Measurements from ENCODE around the gene VIL1. TPM values are rescaled to one million over a fixed set of nuclear protein-coding genes. Genes with fewer than 3 reads are reported as not detected.

VIL1 gene
- total and polyA plus RNA-seq, 9 of the 15 experiments (the other 6 are each of a cell fraction or from before 2014, with no cell fraction given): 0.51 to 2.7 (median 1.2) TPM

GRCh38 chr2:218399391-218400166, 19.3 kb upstream of the VIL1 start, which contains the start of gene CTDSP1 (continued):
- TF ChIP-seq ZNF224 (CRISPR knock-in tag; IDR thresholded peaks at IDR 0.05): no peak
- TF ChIP-seq, protein P1, sequence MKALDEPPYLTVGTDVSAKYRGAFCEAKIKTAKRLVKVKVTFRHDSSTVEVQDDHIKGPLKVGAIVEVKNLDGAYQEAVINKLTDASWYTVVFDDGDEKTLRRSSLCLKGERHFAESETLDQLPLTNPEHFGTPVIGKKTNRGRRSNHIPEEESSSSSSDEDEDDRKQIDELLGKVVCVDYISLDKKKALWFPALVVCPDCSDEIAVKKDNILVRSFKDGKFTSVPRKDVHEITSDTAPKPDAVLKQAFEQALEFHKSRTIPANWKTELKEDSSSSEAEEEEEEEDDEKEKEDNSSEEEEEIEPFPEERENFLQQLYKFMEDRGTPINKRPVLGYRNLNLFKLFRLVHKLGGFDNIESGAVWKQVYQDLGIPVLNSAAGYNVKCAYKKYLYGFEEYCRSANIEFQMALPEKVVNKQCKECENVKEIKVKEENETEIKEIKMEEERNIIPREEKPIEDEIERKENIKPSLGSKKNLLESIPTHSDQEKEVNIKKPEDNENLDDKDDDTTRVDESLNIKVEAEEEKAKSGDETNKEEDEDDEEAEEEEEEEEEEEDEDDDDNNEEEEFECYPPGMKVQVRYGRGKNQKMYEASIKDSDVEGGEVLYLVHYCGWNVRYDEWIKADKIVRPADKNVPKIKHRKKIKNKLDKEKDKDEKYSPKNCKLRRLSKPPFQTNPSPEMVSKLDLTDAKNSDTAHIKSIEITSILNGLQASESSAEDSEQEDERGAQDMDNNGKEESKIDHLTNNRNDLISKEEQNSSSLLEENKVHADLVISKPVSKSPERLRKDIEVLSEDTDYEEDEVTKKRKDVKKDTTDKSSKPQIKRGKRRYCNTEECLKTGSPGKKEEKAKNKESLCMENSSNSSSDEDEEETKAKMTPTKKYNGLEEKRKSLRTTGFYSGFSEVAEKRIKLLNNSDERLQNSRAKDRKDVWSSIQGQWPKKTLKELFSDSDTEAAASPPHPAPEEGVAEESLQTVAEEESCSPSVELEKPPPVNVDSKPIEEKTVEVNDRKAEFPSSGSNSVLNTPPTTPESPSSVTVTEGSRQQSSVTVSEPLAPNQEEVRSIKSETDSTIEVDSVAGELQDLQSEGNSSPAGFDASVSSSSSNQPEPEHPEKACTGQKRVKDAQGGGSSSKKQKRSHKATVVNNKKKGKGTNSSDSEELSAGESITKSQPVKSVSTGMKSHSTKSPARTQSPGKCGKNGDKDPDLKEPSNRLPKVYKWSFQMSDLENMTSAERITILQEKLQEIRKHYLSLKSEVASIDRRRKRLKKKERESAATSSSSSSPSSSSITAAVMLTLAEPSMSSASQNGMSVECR (CRISPR knock-in tag; IDR thresholded peaks at IDR 0.05): peak; percentile 48; the same call in 1 of the 2 replicates
- TF ChIP-seq SOX6 (IDR thresholded peaks at IDR 0.05): 0 out of 2 replicates have a peak, but pooled peaks have one; percentile 15
- TF ChIP-seq ATF7 (IDR thresholded peaks at IDR 0.05): peak; percentile 50; the same call in 1 of the 2 replicates
- TF ChIP-seq ZFX (CRISPR knock-in tag; IDR thresholded peaks at IDR 0.05): peak; percentile 19
- TF ChIP-seq ZNF77 (CRISPR knock-in tag; IDR thresholded peaks at IDR 0.05): no peak
- TF ChIP-seq ZBTB17 (CRISPR knock-in tag; IDR thresholded peaks at IDR 0.05): peak; percentile 93
- no peak for TF ChIP-seq ESRRB (CRISPR knock-in tag; IDR thresholded peaks at IDR 0.05; ENCODE audit: borderline replicate concordance)
- TF ChIP-seq TFAP4 (CRISPR knock-in tag; IDR thresholded peaks at IDR 0.05; ENCODE audit: borderline replicate concordance): peak; percentile 70; the same call in 1 of the 2 replicates
- TF ChIP-seq CTCF (IDR thresholded peaks at IDR 0.05 in 2 of 3, conservative IDR thresholded peaks at IDR 0.05 in 1 of 3; ENCODE audit: insufficient read depth in 2 of 3, low read depth in 1 of 3, low read length in 3 of 3): peak in 2 of 3 experiments; percentile 19 to 33; a peak in 3 of 6 replicates
- peak; percentile 73; the same call in 1 of the 2 replicates for TF ChIP-seq MYC (IDR thresholded peaks at IDR 0.05; ENCODE audit: low read depth, low read length)
- no peak for TF ChIP-seq MYC (CRISPR knock-in tag; IDR thresholded peaks at IDR 0.05; ENCODE audit: borderline replicate concordance, low read depth)
- no peak for TF ChIP-seq TCFL5 (CRISPR knock-in tag; conservative IDR thresholded peaks at IDR 0.05)
- TF ChIP-seq NONO (IDR thresholded peaks at IDR 0.05; ENCODE audit: low read depth in 2 of 2, low read length in 1 of 2): peak in 1 of 2 experiments; percentile 94; a peak in 2 of 4 replicates
- peak; percentile 66 for TF ChIP-seq EP300 (IDR thresholded peaks at IDR 0.05; ENCODE audit: low read length)
- no peak for TF ChIP-seq RNF219 (CRISPR knock-in tag; IDR thresholded peaks at IDR 0.05)
- no peak for TF ChIP-seq STAG1 (CRISPR knock-in tag; IDR thresholded peaks at IDR 0.05; ENCODE audit: borderline replicate concordance)

All from K562 (cell line).